K562 (cell line): ENCODE measurements around the gene GNG7.

Experiments
- POLR2A ChIP-seq: fragments of 450-650 bp; conservative IDR thresholded peaks from 2 replicates; pipeline ENCODE4 v1.6.1; 2016
- RAD21 ChIP-seq, 2 experiments: fragments of 250-450 bp in 1 of 2; fragments of 450-650 bp in 1 of 2; sonication (Bioruptor Pico) in 1 of 2; formaldehyde crosslinking in 1 of 2; IDR thresholded peaks in 1 of 2; conservative IDR thresholded peaks in 1 of 2; 2 replicates each; pipeline versions ENCODE4 v1.4.0 to v1.8.0; 2020 to 2022; ENCODE audit warnings: mild to moderate bottlenecking in 2 of 2, moderate library complexity in 1 of 2
- SMC3 ChIP-seq: conservative IDR thresholded peaks from 2 replicates; pipeline ENCODE4 v1.6.1; 2011; ENCODE audit warnings: low read depth, low read length, improper control_type of control experiment; ENCODE audit not compliant: insufficient read depth
- ZBTB1 ChIP-seq: sonication (generic); formaldehyde crosslinking; IDR thresholded peaks from 2 replicates; pipeline ENCODE4 v1.8.1; 2023; ENCODE audit warnings: missing genetic modification reagents, low read depth, mild to moderate bottlenecking, borderline replicate concordance

DNA sequence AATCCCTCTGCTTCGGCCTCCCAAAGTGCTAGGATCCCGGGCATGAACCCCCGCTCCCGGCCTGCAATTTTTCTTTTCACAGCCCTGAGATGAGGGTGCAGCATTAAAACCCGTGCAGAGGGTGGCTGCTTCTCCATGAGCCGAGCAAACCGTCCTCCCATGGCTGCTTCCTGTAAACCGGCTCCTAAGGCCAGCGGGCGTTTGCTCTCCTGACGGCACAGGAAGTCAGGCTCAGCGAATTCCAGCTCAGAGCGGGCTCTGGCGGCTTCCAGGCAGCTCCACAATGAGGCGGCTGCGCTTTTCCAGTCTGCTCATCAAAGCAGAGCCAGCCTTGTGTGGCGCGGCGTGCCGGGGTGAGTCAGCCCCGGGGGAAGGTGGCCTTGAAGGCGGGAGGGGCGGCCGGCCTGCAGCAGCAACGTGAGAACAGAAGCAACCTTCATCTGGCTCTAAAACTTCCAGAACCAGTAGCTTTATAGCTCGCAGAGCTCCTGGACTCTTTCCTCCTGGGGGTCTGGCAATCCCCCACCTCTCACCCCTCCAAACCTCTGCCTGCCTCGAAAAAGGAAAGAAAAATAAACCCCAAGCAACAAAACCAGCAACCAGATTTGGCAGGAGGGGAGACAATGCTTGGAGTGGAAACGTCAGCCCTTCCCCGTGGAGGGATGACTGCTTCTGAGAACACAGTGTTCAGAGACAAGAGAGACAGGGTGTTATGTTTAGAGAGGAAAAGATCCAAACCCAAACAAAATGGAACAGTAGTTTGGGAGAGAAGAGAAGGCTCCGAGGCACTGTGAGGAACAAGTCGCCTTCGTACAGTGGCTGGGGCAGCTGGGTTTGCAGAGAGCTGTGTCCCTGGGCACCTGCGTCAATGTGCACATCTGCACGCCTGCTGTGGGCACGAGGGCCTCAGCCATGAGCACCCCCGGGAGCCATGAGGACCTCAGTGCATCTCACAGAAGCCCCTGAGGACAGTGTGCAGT is 158.7 kb downstream of the GNG7 start:
- TF ChIP-seq POLR2A = no peak
- no peak for TF ChIP-seq SMC3
- no peak for TF ChIP-seq ZBTB1 (CRISPR knock-in tag)
- TF ChIP-seq RAD21 (CRISPR knock-in tag; conservative IDR thresholded peaks at IDR 0.05 in 1 of 2, IDR thresholded peaks at IDR 0.05 in 1 of 2) = peak; percentile 54 to 69; a peak in 3 of 4 replicates
